Activated CD4-positive, CD25-positive, alpha-beta regulatory T cell treated with anti-CD3 and anti-CD28 coated beads, Interleukin-2, amount 50 U/mL, for 72 hours (primary cell): ENCODE data around the gene ABTB2.
"Not testable (repeated sequence)": the region's sequence is repeated elsewhere in the genome, so short reads cannot be mapped to it uniquely, and the experiment has no call there.

ENCODE experiments used
- DNase-seq: peaks from one replicate; pipeline ENCODE4 v3.0.0; 2021

ABTB2 gene

GRCh38 chr11:34357701-34358257 lies at the start of gene ABTB2:
TSS of gene ABTB2 (minus strand) at chr11:34358010.
- peak; percentile 94 for DNase-seq

- DNase-seq = no peak
Measured at GRCh38 chr11:34407121-34407813, 49.5 kb upstream of the ABTB2 start.

GRCh38 chr11:34406413-34406812 lies 48.6 kb upstream of the ABTB2 start:
- no peak for DNase-seq

GRCh38 chr11:34405079-34405858 lies 47.5 kb upstream of the ABTB2 start:
- DNase-seq = no peak

GRCh38 chr11:34404280-34404679 lies 46.5 kb upstream of the ABTB2 start:
- DNase-seq = no peak

GRCh38 chr11:34403431-34403830 lies 45.6 kb upstream of the ABTB2 start:
- DNase-seq = no peak

- DNase-seq = no peak
Measured at GRCh38 chr11:34397811-34398210, 40.0 kb upstream of the ABTB2 start.

- DNase-seq = no peak
Measured at GRCh38 chr11:34397120-34397519, 39.3 kb upstream of the ABTB2 start.

GRCh38 chr11:34395916-34396550 lies 38.2 kb upstream of the ABTB2 start:
- no peak for DNase-seq

GRCh38 chr11:34394771-34395300 lies 37.0 kb upstream of the ABTB2 start:
- no peak for DNase-seq

- DNase-seq = no peak
Measured at GRCh38 chr11:34387653-34388052, 29.8 kb upstream of the ABTB2 start.

- DNase-seq = not testable (repeated sequence)
Measured at GRCh38 chr11:34386356-34386755, 28.5 kb upstream of the ABTB2 start.

- no peak for DNase-seq
Measured at GRCh38 chr11:34382532-34383276, 24.9 kb upstream of the ABTB2 start.

GRCh38 chr11:34381775-34382174 lies 24.0 kb upstream of the ABTB2 start:
- DNase-seq = no peak

- no peak for DNase-seq
Measured at GRCh38 chr11:34380696-34381095, 22.9 kb upstream of the ABTB2 start.

- no peak for DNase-seq
Measured at GRCh38 chr11:34379539-34379938, 21.7 kb upstream of the ABTB2 start.

GRCh38 chr11:34379079-34379478 lies 21.3 kb upstream of the ABTB2 start:
- no peak for DNase-seq

GRCh38 chr11:34373727-34374126 lies 15.9 kb upstream of the ABTB2 start:
- DNase-seq = no peak

GRCh38 chr11:34366522-34366921 lies 8.7 kb upstream of the ABTB2 start:
- no peak for DNase-seq

GRCh38 chr11:34364102-34364501 lies 6.3 kb upstream of the ABTB2 start:
- no peak for DNase-seq

GRCh38 chr11:34363363-34364084 lies 5.7 kb upstream of the ABTB2 start:
- DNase-seq = no peak

GRCh38 chr11:34360046-34360445 lies 2.2 kb upstream of the ABTB2 start:
- no peak for DNase-seq
